ENCODE results near the gene ZDHHC24.

ZDHHC24 gene

DNA sequence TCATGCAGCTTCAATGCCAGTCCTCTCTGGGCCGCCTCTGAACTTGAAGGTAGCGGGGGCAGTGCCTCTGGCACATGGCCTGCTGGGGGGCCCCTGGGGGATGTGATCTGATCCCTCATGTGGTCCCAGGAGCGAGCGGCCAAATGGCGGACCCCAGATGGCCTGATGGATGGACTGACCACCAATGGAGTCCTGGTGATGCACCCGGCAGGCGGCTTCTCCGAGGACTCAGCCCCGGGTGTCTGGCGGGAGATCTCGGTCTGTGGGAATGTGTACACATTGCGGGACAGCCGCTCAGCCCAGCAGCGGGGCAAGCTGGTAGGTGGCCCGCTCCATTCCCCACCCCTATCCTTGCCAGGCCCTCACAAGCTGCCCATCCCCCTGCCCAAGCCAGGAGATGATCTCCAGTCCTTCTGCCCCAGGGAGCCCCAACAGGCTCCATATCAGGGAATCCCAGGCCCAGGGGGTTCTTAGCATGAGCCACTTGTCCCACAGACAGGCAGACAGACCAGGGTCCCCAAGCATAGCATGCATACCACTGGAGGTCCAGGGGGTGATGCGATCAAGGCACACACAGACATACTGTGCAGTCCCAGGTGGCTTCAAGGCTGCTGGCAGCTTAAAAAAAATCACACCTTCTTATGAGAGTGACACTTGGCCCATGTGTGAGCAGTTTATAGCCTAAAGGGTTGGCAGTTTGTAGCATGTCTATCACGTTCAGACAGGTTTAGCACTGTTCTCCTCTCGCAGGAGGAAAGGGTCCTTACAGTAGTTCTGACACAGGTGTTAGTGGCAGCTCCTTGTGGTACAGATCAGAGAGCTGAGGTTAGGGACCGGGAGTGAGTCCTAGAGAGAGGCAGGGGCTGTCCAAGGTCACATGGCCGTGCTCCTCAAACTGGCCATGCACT, 72.0 kb downstream of the ZDHHC24 start:
- no peak for DNase-seq (ENCODE audit: low read depth)

DNA sequence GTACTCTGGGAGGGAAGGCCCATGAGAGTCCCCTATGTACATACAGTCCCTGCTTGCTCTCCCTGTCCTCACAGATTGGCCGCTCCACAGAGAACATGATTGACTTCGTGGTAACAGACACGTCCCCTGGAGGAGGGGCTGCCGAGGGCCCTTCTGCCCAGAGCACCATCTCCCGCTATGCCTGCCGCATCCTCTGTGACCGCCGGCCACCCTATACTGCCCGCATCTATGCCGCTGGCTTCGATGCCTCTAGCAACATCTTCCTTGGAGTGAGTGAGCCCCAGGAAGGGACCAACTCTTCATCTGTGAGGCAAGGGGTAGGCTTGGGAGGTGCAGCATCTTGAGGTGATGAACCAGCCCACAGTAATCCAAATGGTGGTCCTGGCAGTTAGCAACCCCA, 72.7 kb downstream of the ZDHHC24 start:
- DNase-seq (ENCODE audit: low read depth), result no peak

DNA sequence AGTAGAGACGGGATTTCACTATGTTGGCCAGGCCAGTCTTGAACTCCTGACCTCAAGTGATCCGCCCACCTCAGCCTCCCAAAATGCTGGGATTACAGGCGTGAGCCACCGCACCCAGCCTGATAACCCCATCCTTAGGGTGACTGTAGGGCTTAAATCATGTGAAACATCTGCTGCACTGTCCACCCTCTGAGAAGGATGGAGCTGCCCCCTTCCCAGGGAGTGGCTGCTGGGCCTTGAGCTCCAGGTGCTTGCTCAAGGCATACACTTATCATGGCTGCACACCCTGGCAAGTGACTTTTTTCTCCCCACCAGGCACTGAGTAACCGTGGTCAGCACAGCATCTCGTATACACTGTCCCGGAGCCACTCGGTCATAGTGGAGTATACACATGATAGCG, 73.8 kb downstream of the ZDHHC24 start:
- no peak for DNase-seq (ENCODE audit: low read depth)

DNA sequence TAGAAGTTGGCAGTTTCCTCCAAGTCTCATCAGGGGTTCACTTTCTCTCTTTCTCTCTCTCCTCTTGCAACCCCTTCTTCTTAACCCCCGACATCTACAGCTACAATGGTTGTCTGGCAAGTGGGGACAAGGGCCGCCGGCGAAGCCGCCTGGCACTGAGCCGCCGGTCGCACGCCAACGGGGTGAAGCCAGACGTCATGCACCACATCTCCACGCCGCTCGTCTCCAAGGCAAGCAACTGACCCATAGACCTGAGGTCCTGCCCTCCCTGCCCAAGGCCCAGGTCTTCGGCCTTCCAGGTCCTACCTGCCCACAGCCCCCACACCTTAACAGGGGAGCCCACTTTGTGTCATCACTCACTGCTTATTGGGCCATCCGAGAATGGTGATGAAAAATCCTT, 74.7 kb downstream of the ZDHHC24 start:
- DNase-seq (ENCODE audit: low read depth), result no peak

Measured in EH (cell line).